NB4 (cell line): ENCODE data around the gene FUCA1.

Source experiments
- DNase-seq: peaks from one replicate; pipeline ENCODE4 v3.0.0; 2010; ENCODE audit warnings: low read depth
- H3K4me3 ChIP-seq: one replicate; pipeline ENCODE4 v1.5.1; 2011; ENCODE audit warnings: mild to moderate bottlenecking, low read depth, low read length, moderate library complexity
- MYC ChIP-seq: IDR thresholded peaks from 2 replicates; pipeline ENCODE4 v1.6.1; 2011; ENCODE audit warnings: low read depth, low read length
- POLR2A ChIP-seq: IDR thresholded peaks from 2 replicates; pipeline ENCODE4 v1.6.1; 2011; ENCODE audit warnings: mild to moderate bottlenecking; ENCODE audit not compliant: insufficient read length; ENCODE audit errors: extremely low read depth
- TF ChIP-seq, protein P1 (sequence below): IDR thresholded peaks from one replicate; pipeline ENCODE4 v1.5.1; 2012; ENCODE audit warnings: low read depth, low read length
- TF ChIP-seq, protein P2 (sequence below): IDR thresholded peaks from 2 replicates; pipeline ENCODE4 v1.6.1; 2011; ENCODE audit warnings: low read depth, low read length

The FUCA1 gene

DNA sequence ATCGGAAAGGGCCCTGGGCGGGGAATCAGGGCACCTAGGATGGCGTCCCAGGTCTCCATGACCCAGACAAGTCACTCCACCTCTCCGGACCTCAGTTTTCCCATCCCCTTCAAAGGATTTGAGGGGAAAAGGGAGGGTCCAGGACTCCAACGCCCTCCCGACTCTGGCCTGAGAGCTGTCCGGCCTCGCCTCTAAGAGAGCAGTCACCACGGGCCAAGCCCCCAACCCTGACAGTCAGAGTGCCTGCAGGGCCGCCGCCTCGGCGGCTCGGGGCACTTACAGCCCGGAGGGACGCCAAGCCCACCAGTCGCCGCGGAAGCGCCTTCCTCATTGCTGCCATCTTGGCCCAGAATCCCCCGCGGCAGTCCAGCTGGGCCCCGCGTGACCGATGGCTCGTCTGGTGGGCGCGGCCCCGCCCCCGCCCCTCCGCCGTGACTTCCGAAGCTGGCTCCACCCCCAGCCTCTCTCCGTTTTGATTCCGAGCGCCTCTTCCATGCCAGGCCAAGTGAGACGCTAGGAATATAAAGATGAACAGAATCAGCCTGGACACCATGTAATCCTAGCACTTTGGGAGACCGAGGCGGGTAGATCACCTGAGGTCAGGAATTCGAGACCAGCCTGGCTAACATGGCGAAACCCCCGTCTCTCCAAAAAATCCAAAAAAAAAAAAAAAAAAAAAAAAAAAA is 42.9 kb downstream of the FUCA1 start, which contains the start of gene HMGCL:
Gene HMGCL (minus strand): TSS at position 354 of the 686 bp plus-strand sequence. CDS start 14 bp downstream, at position 340.
- peak; percentile 92 for DNase-seq
- TF ChIP-seq, protein P1, sequence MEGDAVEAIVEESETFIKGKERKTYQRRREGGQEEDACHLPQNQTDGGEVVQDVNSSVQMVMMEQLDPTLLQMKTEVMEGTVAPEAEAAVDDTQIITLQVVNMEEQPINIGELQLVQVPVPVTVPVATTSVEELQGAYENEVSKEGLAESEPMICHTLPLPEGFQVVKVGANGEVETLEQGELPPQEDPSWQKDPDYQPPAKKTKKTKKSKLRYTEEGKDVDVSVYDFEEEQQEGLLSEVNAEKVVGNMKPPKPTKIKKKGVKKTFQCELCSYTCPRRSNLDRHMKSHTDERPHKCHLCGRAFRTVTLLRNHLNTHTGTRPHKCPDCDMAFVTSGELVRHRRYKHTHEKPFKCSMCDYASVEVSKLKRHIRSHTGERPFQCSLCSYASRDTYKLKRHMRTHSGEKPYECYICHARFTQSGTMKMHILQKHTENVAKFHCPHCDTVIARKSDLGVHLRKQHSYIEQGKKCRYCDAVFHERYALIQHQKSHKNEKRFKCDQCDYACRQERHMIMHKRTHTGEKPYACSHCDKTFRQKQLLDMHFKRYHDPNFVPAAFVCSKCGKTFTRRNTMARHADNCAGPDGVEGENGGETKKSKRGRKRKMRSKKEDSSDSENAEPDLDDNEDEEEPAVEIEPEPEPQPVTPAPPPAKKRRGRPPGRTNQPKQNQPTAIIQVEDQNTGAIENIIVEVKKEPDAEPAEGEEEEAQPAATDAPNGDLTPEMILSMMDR, result no peak
- TF ChIP-seq, protein P2, sequence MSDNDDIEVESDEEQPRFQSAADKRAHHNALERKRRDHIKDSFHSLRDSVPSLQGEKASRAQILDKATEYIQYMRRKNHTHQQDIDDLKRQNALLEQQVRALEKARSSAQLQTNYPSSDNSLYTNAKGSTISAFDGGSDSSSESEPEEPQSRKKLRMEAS, result peak; percentile 76
- TF ChIP-seq MYC, result peak; percentile 62
- TF ChIP-seq POLR2A, result peak; percentile 86
- peak within 1 kb of the TSS; percentile 79 for H3K4me3 ChIP-seq

DNA sequence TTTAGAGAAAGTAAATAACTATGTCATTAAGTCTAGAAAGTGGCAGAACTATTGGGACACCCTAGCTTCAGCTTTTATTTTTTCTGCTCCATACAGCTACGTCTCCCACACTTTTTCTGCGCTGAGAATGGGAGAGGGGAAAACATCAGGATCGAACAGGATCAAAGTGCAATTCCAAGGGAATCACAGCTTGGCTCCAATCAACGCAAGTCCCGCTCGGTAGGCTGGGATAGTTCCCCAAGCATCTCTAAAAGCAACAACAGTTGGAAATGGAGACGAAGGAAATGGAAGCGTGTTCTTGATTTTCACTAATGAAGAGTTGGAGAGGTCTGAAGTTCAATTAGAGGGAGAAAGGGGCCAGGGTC is 43.4 kb downstream of the FUCA1 start:
- no peak for DNase-seq
- TF ChIP-seq MYC, result no peak
- TF ChIP-seq, protein P2, result no peak
- TF ChIP-seq POLR2A, result no peak
- TF ChIP-seq, protein P1, result no peak
- peak overlapping the region; percentile 79 for H3K4me3 ChIP-seq

DNA sequence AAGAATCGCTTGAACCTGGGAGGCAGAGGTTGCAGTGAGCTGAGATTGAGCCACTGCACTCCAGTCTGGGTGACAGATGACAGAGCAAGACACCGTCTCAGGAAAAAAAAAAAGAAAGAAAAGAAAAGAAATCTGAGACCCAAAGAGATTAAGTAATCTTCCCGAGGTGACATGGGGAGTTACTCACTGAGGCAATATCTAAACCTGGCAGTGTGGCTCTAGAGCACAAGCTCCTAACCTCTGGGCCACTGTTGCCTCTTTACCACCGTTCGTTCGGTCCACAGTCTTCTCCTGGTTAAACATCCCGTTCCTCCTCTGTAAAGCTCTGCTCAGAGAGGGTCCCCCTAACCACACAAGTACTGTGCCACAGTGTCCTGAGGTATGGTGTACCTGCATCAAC is 44.3 kb downstream of the FUCA1 start:
- TF ChIP-seq, protein P1, result no peak
- no peak for TF ChIP-seq POLR2A
- no peak for TF ChIP-seq MYC
- peak overlapping the region; percentile 79 for H3K4me3 ChIP-seq
- no peak for DNase-seq

DNA sequence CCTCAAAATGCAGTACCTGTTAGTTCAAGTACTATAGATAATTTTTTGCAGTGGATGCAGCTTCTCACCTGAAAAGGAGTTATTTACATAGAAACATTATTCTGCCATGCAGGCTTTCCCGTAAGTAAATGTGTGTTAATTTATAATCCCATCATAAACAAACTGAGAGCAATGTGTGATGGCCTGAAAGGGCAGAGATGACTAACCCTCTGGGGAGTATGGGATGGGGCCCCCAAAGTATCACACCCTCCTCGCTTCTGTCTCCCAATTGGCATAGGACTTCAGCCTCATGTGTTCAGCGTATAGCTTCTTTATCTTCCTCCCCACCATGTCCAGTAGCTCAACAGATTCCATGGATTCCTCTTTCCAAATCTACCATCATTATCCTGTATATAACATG is 50.5 kb downstream of the FUCA1 start:
- H3K4me3 ChIP-seq, result no peak overlapping the region
- no peak for DNase-seq
- TF ChIP-seq POLR2A (no peak), MYC (no peak)
- TF ChIP-seq, protein P2, result no peak

DNA sequence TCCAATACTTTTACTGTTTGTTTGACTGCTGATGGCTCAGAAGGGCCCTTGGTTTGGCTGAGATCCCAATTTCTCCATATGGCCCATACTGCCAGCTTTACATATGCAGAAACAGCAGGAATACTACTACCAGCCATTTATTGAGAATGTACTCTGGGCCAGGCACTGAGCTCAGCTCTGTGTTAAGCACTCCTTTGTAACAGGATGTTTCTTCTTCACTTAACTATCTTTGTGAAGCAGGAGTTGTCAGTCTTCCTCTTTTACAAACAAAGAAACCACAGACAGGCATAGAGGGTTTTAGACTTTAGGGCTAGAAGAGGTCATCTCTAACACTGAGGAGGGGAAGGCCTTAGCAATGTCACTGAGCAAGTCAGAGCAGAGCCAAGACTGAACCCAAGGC is 51.2 kb downstream of the FUCA1 start:
- H3K4me3 ChIP-seq, result no peak overlapping the region
- peak; percentile 50 for DNase-seq
- TF ChIP-seq, protein P1, result no peak
- no peak for TF ChIP-seq POLR2A
- TF ChIP-seq, protein P2, result no peak
- no peak for TF ChIP-seq MYC

DNA sequence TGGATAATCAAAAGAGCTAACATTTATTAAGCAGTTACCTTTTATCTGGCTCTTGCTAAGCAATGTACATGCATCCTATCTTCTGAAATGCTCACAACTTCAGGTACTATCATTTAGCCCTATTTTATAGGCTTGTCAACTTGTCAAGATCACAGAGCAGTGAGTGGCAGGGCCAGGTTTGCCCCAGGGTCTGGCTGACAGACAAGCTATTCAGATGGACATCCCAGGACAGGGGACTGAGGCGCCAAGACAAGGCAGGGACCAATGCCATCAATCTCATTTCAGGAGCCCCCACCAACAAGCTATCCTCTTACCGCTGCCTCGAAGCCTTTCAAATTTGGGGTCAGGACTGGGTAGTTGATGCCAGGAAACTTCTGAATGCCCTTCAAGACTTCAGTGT is 51.7 kb downstream of the FUCA1 start:
- TF ChIP-seq MYC (no peak), POLR2A (no peak)
- TF ChIP-seq, protein P2, result no peak
- TF ChIP-seq, protein P1, result no peak
- no peak overlapping the region for H3K4me3 ChIP-seq

More for the DNA sequence above, 51.7 kb downstream of the FUCA1 start:
- DNase-seq, result no peak
